ENCODE measurements around the gene TJP3. TPM values are rescaled to one million over a fixed set of nuclear protein-coding genes. Genes with fewer than 3 reads are reported as not detected.

TJP3 gene
- total and polyA plus RNA-seq, 8 donors, result 31.9 to 204 (median 94.1) TPM

DNA sequence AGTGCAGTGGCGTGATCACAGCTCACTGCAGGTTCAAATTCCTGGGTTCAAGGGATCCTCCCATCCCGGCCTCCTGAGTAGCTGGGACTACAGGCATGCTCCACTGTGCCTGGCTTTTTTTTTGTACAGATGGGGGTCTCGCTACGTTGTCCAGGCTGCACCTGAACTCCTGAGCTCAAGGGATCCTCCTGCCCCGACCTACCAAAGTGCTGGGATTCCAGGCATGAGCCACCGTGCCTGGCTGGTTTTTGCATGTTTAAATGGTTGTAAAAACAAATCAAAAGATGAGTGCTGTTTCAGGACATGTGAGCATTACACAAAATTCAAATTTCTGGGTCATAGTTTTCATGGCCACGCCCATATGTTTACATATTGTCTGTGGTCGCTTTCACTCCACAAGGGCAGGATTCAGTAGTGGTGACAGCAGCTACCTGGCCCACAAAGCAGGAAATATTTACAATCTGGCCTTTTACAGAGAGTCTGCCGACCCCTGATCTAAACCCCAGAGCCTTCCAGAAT lies 72.7 kb downstream of the TJP3 start:
- no peak for TF ChIP-seq POLR2AphosphoS5 (IDR thresholded peaks at IDR 0.05)
- TF ChIP-seq CTCF (IDR thresholded peaks at IDR 0.05), result no peak
- no peak for TF ChIP-seq EP300 (IDR thresholded peaks at IDR 0.05)
- TF ChIP-seq POLR2A (IDR thresholded peaks at IDR 0.05), result no peak
- intact Hi-C loops (cut with DNase I; ENCODE audit: low total_unique reads), result no loop called here
- no peak for DNase-seq
- H3K4me1 ChIP-seq, result peaks cover 0 to 12% (median 9%) of the 10 kb centered on the region in 4 donors
- peaks cover 0 to 12% (median 0%) of the 10 kb centered on the region in 4 donors for H3K36me3 ChIP-seq
- 84 to 89% (median 87%) methylated on average over 9 of the region's 9 CpGs for WGBS, 5 donors
- peaks cover 6 to 62% (median 26%) of the 10 kb centered on the region in 3 donors for H3K27me3 ChIP-seq
- peaks cover 20 to 26% (median 25%) of the 10 kb centered on the region in 4 donors for H3K9me3 ChIP-seq
- H3K27ac ChIP-seq, result no peak overlapping the region
- no peak overlapping the region for H3K4me3 ChIP-seq

GRCh38 chr19:3781603-3782002 lies 73.4 kb downstream of the TJP3 start:
- H3K9me3 ChIP-seq, result peaks cover 20 to 26% (median 25%) of the 10 kb centered on the region in 4 donors
- peaks cover 0 to 12% (median 0%) of the 10 kb centered on the region in 4 donors for H3K36me3 ChIP-seq
- no peak for DNase-seq
- TF ChIP-seq EP300 (IDR thresholded peaks at IDR 0.05), result no peak
- TF ChIP-seq CTCF (IDR thresholded peaks at IDR 0.05), result no peak
- TF ChIP-seq POLR2A (IDR thresholded peaks at IDR 0.05), result no peak
- H3K4me1 ChIP-seq, result peaks cover 0 to 18% (median 12%) of the 10 kb centered on the region in 4 donors
- H3K27ac ChIP-seq, result no peak overlapping the region
- peaks cover 7 to 69% (median 31%) of the 10 kb centered on the region in 3 donors for H3K27me3 ChIP-seq
- intact Hi-C loops (cut with DNase I; ENCODE audit: low total_unique reads), result no loop called here
- 96 to 100% (median 98%) methylated on average over 2 of the region's 2 CpGs for WGBS, 5 donors
- no peak overlapping the region for H3K4me3 ChIP-seq

- 92 to 96% (median 94%) methylated on average over 1 of the region's 1 CpG for WGBS, 5 donors
- DNase-seq, result no peak
- Histone ChIP-seq H3K4me1 (peaks cover 0 to 19% (median 12%) of the 10 kb centered on the region in 4 donors), H3K27ac (no peak overlapping the region), H3K4me3 (no peak overlapping the region), H3K9me3 (peaks cover 20 to 26% (median 25%) of the 10 kb centered on the region in 4 donors), H3K27me3 (peaks cover 7 to 76% (median 34%) of the 10 kb centered on the region in 3 donors), H3K36me3 (peaks cover 0 to 12% (median 0%) of the 10 kb centered on the region in 4 donors)
- TF ChIP-seq POLR2AphosphoS5 (IDR thresholded peaks at IDR 0.05) (no peak), CTCF (IDR thresholded peaks at IDR 0.05) (no peak), POLR2A (IDR thresholded peaks at IDR 0.05) (no peak), EP300 (IDR thresholded peaks at IDR 0.05) (no peak)
- intact Hi-C loops (cut with DNase I; ENCODE audit: low total_unique reads), result no loop called here
Observed at GRCh38 chr19:3782330-3782729, 74.1 kb downstream of the TJP3 start.

DNA sequence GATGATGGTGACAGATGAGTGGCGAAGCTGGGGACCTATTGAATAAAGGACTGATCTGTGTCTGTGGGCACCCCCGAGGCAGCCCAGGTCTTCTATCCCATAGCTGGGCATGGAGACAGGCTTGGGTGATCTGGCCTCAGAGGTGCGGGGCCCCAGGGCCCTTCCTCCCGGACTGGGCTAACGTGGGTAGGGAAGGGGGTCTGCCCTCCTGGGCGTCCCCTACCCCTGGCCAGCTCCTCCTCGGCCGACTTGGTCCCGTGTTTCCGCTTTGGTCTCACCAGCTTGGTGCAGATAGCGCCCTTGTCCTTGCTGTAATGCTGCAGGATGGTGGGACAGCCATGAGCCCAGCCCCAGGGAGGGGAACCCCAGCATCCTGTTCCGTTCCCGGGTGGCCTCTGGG lies 74.7 kb downstream of the TJP3 start:
- intact Hi-C loops (cut with DNase I; ENCODE audit: low total_unique reads), result no loop called here
- peaks cover 7 to 79% (median 34%) of the 10 kb centered on the region in 3 donors for H3K27me3 ChIP-seq
- H3K4me3 ChIP-seq, result no peak overlapping the region
- H3K36me3 ChIP-seq, result peaks cover 0 to 12% (median 0%) of the 10 kb centered on the region in 4 donors
- DNase-seq, result no peak
- WGBS, 5 donors, result 82 to 90% (median 84%) methylated on average over 11 to 13 of the region's 13 CpGs
- H3K9me3 ChIP-seq, result peaks cover 20 to 26% (median 25%) of the 10 kb centered on the region in 4 donors
- TF ChIP-seq CTCF (IDR thresholded peaks at IDR 0.05), result no peak
- no peak for TF ChIP-seq EP300 (IDR thresholded peaks at IDR 0.05)
- TF ChIP-seq POLR2A (IDR thresholded peaks at IDR 0.05), result no peak
- no peak for TF ChIP-seq POLR2AphosphoS5 (IDR thresholded peaks at IDR 0.05)
- peaks cover 0 to 19% (median 12%) of the 10 kb centered on the region in 4 donors for H3K4me1 ChIP-seq
- H3K27ac ChIP-seq, result no peak overlapping the region
